Islet of Langerhans (tissue), 1 donor: ENCODE data around the gene GAGE10.
A peak's percentile ranks its signal among the peaks of the same experiment; 100 is the strongest.

ENCODE experiments used
- FAIRE-seq: peaks from one replicate; lab custom pipeline; 2011; peaks lifted over from hg19 to GRCh38; lab: Jason Lieb, UNC

Gene GAGE10, protein sequence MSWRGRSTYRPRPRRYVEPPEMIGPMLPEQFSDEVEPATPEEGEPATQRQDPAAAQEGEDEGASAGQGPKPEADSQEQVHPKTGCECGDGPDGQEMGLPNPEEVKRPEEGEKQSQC

DNA sequence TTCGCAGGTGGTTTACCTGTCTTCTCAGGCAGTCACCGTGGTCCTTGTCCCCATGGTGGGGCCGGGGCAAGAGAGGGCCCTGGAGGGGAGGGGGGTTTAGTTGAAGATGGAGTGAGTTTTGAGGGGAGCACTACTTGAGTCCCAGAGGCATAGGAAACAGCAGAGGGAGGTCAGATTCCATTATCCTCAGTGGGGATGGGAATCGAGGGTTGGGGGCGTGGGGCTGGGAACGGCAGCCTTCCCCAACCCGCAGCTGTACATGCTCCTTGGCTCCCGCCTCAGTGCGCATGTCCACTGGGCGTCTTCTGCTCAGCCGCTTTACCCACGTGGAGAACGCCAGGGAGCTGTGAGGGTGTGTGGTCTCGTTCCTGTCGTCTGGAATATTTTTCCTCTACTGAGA is at the start of gene GAGE10:
GAGE10 (plus strand) TSS at position 301 of the 400 bp plus-strand sequence. CDS start 1,214 bp downstream, outside the sequence.
- no peak for FAIRE-seq

DNA sequence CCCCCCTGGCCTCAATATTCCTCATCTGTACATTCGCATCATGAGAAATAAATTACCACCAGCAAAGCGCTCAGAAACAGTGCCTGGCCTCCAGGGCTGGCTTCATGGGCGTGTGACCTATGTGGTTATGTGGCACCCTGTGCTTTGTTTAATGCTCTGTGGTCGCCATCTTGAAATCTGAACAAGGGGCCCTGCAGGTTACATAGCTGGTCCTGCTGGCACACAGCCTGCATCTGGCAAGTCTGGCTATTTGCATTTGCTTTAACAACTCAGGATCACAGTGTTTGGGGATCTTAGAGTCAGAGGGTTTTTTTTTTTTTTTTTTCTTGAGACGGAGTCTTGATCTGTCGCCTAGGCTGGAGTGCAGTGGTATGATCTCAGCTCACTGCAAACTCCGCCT is 48.8 kb upstream of the GAGE10 start:
- no peak for FAIRE-seq

DNA sequence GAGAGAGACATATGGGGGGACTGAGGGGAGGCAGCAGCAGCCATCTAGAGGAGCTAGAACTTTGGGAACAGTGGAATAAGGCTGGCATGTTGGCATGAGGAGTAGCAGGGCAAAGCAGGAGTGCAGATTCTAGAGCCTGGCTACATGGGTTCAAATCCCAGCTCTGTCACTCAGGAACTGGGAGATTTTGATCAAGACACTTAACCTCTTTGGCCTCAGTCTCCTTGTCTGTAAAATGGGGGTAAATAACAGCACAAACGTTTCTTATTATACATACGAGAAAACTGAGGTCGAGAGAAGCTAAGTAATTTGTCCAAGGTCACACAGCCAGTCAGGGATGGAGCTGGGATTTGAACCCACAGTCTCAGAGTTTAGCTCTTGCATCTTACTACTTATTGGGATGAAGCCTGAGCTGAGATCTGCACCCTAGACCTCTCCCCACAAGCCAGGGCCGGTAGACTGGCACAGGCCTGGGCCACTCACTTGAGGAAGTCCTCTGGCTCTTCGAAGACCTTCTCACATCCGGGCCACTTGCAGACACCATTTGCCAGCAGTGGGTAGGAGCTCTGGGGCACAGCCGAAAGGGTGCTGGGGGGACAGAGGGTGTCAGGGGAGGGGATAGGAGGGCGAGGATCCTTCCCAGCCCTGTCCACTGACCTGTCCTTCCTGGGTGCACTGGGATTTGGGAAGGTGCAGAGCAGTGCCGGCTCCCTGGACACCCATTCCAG is 47.0 kb upstream of the GAGE10 start:
- FAIRE-seq: no peak

DNA sequence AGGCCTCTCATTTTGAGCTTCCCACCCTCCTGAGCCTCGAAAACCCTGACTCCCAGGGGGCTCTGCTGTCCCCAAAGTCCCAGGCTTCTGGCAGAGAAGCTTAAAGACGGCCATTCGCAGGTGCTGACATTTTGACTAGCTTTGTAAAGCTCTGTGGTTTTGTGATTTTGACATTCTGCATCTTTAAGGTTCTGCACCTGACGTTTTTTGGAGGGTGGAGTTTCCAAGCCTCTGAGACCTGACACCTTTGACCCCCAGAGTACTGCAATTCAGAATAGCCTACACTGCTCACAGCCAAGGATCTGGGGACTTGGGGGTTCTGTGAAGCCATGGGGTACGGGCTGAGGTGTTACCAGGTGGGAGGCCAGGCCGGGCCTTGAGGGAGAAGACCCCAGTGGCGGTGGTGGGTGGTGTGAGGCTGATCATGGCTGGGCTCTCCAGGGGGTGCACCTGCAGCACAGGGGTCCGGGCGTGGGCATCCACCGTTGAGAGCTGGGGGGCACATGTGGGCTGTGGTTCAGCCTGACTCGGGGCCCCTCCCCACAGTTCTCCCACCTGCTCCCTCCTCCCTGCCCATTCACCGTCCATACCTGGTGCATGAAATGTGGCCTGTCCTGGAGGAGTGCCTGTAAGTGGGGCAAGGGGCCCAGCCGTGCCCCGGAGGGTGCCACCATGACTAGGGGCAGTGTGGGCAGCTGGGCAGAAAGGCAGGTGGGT is 46.2 kb upstream of the GAGE10 start:
- no peak for FAIRE-seq

DNA sequence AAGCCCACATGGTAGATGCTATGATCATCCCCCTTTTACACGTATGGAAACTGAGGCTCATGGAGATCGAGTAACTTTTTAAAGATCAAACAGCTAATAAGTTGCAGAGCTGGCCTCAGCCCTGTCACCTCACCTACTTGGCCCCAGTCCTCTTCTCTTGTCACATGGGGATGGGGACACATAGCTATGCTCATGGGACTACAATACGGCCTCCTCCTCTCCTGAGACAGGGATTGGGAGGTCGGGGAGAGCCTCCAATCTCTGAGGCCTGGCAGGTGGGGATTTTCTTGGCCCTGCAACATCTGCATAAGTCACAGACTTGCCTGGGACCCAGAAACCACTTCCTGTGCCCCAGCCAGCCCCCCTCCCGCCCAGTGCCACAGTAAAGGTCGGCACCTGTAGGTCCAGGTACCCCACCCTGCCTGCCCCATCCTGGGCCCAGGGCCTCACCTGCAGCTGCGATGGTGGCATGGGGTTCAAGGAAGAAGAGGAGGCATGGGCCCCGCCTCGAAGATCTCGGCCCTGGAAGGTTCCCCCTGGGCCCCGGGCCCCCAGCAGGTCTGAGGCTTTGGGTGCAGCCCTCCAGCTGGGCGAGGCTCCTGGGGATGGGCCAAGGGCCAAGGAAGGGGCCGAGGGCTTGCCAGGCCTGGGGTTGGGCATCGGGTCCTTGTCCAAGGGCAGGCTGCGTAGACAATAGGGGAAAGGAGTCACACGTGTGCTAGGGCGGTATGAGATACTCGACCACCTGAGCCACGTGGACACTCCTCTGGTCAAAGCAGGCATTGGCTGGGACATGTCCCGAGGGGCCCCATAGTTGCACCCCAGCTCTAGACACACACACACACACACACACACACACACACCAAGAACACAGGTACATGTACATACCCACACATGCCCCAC is 45.3 kb upstream of the GAGE10 start:
- no peak for FAIRE-seq

DNA sequence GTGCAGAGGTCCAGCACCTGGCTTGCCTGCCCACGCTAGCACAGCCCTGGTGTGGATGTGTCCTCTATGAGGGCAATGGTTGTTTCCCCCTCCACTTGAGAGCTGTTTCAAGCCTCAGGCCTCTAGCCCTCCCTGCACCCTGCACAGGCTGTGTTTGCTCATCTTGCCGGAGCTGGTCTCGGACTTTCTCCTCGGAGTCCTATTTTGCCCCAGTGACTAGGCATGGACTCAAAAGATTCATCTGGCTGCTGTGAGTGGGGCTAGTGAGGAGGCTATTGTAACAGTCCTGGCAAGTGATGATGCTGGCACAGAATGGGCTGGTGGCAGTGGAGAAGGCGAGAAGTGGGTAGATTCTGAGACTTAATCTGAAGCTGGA is 44.7 kb upstream of the GAGE10 start:
- FAIRE-seq: no peak

DNA sequence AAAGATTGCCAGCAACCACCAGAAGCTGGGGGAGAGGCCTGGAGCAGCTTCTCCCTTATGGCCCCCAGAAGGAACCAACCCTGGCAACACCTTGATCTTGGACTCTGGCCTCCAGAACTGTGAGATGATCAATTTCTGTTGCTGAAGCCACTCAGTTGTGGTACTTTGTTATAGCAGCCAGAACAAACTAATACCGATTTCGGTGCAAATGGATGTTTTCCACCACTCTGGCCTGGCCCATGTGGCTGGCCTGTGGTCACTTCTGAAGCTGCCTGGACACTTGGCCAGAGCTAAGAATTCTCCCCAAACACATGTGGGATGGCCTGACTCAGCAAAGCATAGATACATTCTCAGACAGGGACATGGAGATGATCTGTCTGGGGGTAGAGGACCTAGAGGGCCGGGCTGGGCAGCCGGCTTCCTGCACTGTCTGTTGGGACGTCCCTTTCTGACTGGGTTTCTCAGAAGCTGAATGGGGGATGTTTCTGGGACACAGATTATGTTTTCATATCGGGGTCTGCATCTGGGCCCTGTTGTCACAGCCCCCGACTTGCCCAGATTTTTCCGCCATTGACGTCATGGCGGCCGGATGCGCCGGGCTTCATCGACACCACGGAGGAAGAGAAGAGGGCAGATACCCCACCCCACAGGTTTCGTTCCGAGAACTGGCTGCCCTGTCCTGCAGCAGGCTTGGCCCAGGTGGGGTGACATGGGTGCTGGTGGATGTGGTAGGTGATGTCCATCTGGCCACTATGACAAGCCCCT is 43.0 kb upstream of the GAGE10 start:
- no peak for FAIRE-seq

DNA sequence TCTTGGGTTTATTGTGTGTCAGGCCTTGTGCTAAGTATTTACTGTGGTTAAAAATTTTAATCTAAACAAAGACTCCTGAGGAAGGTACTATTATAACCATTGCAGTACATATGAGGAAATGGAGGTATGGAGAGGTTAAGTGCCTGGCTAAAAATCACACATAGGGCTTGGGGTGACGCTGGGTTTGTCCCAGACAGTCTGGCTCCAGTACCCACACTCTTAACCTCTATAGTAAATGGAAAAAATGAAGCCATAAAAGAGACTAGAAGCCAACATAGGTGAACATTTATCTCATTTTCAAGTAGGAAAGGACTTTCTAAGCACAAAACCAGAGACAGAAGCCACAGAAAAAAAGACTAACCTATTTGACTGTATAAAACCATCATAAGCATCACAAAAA is 40.8 kb upstream of the GAGE10 start:
- FAIRE-seq: no peak

DNA sequence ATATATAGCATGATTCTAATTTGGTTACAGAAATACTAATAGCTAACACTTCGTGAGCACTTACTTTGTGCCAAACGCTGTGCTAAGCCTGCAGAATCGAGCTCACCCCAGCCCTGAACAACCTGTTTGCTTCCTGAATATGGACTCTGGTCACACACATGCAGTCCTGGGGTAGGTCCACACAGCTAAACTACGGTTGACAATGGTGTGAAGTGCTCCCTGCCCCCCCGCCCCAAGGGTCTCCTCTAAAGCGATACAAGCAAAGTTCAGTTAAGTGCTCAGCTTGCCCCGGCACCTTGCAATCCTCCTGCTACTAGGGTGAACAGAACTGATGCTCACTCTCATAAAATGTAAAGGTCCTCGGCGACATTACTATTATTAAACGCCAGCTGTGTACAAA is 39.8 kb upstream of the GAGE10 start:
- no peak for FAIRE-seq

DNA sequence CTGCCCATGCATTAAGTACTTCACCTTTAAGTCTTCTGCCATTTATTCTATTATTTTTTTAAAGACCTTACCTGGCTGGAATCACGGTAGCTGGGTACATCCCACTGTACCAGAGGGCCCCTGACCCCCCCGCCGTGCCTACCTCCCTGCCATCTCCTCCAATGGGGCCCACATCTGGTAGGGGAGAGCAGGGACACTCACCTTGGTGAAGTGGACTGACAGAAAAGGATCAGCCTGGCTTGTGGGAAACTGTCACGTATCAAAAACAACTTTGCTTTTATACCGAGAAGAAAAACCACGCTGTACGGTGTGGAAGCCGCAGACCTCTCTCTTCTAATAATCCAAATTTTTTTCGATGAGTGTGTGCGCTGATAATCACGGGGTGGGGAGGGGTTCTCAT is 39.0 kb upstream of the GAGE10 start, which contains the start of gene FOXP3:
FOXP3 (minus strand) TSS at position 251 of the 400 bp plus-strand sequence. CDS start 6,205 bp downstream, outside the sequence.
- FAIRE-seq: no peak

DNA sequence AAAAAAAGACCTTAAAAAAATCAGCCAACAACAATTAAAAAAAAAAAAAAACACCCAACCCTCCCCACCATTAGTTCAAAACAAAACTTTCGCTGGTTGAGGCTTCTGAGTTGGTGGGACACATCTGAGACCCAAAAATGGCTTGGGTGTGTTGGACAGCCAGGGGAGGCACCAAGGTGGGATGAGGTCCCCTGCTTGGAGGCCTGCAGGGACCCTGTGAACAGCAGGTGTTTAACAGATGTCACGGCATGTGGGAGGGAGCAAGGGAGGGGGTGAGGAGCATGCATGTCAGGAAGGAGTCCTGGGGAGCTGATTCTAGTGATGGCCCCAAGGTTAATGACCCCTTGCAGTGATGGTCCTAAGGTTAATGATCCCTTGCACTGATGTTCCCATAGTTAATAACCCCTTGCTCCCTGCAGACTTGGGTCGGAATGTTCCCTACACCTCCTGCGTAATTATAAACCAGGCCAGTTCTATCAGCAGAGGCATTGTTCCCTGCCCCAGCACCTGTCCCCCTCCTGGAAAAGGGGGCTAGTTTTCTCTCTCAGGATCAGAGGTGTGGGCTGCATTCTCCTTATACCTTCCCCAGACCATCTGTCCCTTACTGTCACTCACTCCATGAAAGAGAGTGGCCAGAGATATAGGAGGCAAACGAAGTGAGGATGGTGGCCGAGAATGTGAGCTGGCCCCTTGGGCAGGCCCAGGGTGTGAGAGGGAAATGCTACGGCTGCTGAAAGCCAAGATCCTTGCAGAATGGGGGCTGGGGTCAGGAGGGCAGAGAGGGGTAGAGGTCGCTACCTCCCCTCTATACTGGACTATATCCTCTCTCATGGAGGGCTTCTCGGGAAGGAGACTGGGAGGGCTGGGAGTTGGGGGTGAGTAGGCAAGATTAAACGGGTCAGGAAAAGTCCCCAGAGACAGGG is 36.7 kb upstream of the GAGE10 start:
- FAIRE-seq: no peak

DNA sequence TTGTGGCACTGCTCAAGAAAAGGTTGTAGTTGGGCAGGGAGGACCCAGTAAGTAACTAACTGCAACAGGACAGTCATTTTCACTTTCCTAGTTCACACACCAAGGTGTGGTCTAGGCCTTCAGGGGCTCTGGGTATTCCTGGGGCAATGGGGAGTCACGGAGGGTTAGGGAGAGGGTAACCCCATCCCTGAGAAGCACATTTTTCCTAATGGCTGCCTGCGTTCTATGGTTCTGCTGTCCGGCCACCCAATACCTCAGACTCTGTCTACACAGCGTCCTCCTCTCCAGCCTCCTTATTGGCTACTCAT is 34.8 kb upstream of the GAGE10 start:
- no peak for FAIRE-seq

DNA sequence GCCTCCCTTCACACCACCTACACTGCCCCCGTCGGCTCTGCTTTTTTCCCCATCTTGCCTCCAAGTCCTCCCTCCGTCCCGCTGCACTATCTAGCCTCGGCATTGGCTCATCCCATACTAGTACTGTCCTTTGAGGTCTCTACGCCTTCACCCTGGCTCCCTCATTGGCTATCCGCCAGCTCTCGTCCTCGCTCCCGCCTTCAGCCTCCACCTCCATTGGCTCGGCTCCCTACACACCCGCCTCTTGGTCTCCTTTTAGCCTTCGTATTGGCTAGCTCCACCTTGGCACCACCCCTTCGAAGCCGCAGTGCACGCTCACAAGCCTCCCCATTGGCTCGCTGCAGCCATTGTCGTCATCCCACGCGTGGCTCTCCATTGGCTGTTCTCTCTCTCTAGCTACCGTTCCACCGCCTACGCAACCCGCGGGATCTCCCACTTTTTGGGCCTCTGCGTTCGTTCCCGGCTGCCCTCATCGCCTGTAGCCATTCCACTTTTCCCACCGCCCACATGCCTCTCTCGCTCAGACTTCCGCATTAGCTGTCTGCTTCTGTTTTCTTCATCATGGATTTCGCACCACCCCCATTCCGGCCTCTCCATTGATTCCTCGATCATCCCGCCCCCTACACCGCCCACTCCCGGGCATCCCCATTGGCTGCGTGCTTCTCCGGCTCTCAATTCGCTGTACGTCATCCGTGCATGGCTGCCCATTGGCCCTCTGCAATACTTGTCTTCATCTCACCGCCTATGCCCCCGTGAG is 34.3 kb upstream of the GAGE10 start:
- FAIRE-seq: peak; percentile 90

DNA sequence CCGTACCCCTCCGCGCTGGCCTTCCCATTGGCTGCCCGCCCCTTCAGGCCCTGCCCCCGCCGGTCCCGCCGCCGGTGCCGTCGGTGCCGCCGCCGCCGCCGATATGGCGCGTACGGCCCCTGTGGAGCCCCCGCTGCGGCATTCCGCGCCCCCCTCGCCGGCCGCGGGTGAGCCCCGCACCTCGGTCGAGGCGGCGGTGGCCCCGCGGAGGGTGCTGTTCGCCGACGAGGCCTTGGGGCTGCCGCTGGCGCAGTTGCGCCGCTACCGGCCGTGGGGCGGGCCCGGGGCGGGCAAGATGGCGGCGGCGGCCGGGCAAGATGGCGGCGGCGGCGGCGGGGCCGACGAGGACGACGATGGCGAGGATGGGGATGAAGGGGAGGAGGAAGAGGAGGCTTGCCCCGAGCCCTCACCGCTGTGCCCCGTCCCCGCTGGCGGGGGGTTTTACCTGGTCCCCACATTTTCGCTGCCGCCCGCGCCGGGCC is 33.6 kb upstream of the GAGE10 start, which contains the start of gene PPP1R3F:
PPP1R3F (plus strand) TSS at position 27 of the 482 bp plus-strand sequence; CDS start at position 104, 77 bp downstream.
- no peak for FAIRE-seq

DNA sequence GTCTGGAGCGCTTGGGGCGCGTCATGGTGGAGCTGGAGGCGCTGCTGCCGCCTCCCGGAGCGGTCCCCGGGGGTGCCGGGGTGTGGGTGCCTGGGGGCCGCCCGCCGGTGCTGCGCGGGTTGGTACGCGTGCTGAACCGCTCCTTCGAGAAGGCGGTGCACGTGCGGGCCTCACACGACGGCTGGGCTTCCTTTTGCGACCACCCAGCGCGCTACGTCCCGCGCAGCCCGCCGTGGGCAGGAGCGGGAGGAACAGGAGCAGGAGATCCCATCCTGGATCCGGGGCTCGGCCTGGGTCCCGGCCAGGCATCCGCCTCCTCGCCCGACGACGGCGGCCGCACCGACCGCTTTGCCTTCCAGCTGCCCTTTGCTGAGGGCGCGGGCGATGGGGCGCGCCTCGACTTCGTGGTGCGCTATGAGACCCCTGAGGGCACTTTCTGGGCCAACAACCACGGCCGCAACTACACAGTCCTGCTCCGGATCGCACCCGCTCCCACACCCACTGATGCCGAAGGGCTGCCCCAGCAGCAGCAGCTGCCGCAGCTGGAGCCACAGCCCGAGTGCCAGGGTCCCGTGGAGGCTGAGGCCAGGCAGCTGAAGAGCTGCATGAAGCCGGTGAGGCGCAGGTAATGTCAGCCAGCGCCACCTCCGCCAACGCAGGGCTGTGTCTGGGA is 33.1 kb upstream of the GAGE10 start:
- FAIRE-seq: no peak

DNA sequence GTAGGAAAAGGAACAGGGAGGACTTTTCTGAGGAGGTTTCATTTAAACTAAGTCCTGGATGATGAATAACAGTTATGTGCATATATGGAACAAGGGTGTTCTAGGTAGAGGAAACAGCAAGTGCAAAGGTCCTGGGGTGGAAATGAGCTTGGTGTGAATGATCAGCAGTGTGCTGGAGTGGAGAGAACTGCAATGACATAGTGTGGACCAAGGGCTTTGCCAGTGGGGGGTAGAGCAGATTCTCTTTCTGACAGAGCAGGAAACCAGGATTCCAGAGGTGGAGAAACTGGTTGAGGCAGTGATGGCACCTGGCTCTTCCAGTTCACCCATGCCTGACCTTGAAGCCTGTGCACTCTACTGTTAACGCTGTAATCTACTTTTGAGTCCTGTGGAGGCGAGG is 32.1 kb upstream of the GAGE10 start:
- no peak for FAIRE-seq

DNA sequence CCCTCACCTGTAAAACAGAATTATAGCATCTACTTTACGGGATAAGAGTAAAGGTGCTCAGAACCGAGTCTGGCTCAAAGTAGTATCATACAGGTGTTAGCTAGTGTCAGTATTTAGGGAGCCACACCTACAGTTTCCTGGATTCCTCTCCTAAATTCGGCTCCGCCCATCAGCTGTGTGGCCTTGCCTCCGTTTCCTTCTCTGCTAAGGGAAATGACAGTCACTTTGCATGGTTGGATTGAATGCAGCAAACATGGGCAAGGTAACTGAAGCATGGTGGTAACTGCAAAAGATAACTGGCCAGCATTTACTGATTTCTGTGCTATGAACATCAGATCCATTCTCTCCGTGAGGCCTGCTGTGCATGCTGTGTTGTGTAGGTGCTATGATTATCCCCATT is 31.0 kb upstream of the GAGE10 start:
- no peak for FAIRE-seq

DNA sequence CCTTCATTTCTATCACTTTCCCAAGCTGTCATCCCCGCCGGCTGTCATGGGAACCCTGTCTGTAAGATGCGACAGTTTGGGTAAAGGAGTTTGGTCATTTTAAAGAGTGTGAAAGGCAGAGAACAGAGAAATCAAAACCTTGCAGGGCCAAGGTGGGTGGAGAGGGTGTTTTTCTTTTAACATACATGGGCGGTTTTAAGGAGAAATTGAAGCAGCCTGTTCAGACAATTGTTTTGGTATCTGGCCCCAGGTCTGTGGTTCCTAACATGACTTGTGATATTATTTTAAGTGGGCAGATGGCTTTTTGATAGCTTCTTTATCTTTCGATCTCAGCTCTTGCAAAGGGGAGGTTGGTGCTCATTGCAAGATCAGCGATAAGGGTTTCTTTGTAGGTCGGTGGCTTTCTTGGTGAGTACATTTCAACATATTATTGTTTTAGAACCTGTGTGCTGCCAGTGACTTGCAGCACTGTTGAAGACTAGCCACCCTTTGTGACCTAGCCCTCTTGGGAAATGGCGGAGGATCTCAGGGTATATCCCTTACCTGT is 30.2 kb upstream of the GAGE10 start:
- no peak for FAIRE-seq

DNA sequence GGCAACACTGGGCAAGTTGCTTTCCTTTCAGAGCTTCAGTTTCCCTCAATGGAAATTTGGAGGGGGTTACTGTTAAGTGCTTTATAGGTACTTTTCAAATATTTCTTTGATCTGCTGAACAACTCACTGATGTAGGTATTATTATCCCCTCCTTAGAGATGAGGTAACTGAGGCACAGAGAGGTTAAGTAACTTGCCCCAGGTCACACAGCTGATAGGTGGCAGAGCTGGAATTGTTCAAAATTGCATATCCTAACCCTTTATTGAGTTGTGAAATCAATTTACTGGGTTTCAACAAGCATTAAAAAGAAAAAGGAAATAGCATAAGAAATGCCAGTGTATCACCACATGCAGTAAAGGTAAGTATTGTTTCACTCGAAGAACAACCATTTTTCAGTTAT is 27.2 kb upstream of the GAGE10 start:
- no peak for FAIRE-seq
